GM19397 (cell line): Measurements from ENCODE around the gene LSM2.
"Not testable (repeated sequence)": the region's sequence is repeated elsewhere in the genome, so short reads cannot be mapped to it uniquely, and the experiment has no call there.

Source experiments
- ATAC-seq: cut with Tn5 transposase; IDR thresholded peaks from one replicate; pipeline ENCODE4 v1.9.1; 2021; ENCODE audit warnings: mild to moderate bottlenecking, moderate library complexity; ENCODE audit not compliant: unreplicated experiment

Gene LSM2

DNA sequence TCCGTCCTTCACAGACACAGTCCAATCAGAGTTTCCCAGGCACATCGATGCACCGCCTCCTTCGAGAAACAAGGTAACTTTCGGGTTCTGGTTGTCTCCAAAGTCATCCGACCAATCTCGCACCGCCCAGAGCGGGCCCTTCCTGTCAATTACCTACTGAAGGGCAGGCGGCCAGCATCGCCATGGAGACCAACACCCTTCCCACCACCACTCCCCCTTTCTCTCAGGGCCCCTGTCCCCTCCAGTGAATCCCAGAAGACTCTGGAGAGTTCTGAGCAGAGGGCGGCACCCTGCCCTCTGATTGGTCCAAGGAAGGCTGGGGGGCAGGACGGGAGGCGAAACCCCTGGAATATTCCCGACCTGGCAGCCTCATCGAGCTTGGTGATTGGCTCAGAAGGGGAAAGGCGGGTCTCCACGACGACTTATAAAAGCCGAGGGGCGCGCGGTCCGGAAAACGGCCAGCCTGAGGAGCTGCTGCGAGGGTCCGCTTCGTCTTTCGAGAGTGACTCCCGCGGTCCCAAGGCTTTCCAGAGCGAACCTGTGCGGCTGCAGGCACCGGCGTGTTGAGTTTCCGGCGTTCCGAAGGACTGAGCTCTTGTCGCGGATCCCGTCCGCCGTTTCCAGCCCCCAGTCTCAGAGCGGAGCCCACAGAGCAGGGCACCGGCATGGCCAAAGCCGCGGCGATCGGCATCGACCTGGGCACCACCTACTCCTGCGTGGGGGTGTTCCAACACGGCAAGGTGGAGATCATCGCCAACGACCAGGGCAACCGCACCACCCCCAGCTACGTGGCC is 20.7 kb upstream of the LSM2 start, which contains the start of gene HSPA1B:
HSPA1B (plus strand) TSS at position 453 of the 794 bp plus-strand sequence; CDS start at position 666, 213 bp downstream.
- ATAC-seq: peak; percentile 76

DNA sequence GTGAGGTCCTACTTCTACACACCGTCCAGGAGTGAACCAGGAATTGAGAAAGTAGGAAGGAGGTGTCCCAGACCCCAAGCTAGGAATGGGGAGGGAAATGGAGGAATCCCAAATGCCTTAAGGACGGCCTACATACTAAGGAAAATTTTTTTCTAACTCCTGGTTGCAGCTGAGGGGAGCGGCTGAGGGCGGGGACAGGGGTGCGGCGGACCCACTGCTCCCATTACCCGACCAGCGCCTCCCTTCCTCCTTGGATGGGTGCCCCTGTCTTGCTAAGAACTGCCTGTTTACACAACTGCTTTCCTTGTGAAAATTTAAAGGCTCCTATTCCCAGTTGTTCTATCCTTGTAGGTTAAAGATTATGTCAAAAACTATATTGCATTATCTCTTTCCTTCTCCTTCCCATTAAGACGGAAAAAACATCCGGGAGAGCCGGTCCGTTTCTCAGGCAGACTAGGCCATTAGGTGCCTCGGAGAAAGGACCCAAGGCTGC is 20.1 kb upstream of the LSM2 start:
- ATAC-seq: peak; percentile 7

GRCh38 chr6:31825553-31825952 is 18.8 kb upstream of the LSM2 start:
- no peak for ATAC-seq

DNA sequence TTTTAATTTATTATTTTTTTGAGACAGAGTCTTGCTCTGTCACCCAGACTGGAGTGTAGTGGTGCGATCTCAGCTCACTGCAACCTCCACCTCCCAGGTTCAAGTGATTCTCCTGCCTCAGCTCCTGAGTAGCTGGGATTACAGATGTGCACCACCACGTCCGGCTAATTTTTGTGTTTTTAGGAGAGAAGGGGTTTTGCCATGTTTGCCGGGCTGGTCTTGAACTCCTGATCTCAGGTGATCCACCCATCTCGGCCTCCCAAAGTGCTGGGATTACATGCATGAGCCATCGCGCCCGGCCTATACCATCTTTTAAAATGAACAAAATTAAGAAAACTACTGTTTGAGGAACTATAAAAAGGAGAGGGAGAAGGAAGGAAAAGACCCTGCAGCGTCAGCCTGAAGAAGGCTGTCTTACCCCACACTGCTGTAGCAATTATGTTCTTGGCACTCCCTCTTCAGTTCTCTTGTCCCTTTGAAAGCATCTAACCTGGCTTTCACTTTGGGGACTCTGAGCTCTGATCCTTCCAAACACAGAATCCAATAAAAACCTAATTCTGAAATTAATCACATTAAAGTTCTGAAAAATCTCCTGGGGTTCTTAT is 16.9 kb upstream of the LSM2 start:
- not testable (repeated sequence) for ATAC-seq

DNA sequence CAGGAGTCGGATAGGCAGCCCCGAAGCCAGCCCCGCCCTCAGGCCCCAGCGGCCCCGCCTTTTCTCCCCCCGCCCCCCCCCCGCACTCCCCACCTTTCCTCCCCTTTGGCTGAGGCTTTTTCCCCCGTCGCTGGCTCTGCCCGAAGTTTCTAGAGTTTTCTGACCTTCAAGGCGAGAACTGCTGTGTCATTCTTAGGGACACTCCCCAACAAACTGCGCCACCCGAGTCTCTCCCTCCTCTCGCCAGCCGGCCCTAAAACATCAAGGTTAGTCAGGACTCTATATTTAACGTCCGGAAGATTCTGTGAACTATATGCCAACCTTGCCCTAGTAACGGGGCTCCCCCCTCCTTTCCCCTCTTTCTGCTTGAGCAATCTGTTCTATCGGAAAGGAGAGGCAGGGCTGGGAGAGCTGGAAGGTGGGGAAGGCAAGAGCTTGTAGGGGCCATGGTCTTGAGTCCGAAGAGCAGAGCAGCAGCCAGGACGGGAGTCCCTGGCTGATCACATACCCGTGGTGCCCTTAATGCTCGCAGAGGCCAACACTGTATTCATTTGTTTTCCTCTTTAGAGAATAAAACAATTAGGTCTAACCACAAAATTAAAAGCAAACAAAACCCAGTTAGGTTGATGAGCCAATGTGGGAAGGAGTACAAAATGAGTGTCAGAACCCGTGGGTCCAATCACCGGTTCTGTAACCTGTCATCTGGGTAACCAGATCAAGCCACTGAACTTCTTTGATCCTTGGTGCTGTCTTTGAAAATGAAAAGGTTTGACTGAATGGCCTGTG is 15.5 kb upstream of the LSM2 start:
- peak; percentile 31 for ATAC-seq

GRCh38 chr6:31821301-31822035 is 14.7 kb upstream of the LSM2 start:
- ATAC-seq: peak; percentile 46

DNA sequence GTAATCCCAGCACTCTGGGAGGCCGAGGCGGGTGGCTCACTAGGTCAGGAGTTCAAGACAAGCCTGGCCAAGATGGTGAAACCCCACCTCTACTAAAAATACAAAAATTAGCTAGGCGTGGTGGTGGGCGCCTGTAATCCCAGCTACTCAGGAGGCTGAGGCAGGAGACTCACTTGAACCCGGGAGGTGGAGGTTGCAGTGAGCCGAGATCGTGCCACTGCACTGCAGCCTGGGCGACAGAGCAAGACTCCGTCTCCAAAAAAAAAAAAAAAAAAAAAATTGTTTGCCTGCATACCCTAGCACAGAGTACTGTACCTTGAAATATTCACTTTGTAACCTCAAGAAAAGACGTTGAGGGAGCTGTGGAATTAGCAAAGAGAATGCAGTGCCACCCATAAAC is 13.6 kb upstream of the LSM2 start:
- ATAC-seq: not testable (repeated sequence)

DNA sequence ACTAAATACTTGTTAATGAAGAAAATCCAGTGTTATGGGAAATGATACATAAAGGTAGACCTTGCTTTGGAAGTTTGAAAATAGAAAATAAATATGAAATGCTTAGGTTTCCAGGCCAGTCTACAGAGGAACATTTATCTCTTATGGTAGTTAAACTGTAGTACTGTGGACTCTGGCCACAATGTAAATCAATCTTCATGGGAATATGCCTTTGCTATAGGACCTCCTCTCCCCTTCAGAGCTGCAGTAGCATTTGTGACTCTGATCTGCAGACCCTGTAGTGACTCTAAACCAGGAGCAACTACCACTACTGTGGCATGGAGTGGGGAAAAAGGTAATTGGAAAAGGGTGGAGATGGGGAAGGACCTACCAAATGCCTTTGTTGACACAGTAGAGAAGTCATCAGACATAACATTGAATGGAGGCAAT is 13.1 kb upstream of the LSM2 start:
- ATAC-seq: no peak

- ATAC-seq: not testable (repeated sequence)
Observed at GRCh38 chr6:31817929-31818511, 11.3 kb upstream of the LSM2 start.

DNA sequence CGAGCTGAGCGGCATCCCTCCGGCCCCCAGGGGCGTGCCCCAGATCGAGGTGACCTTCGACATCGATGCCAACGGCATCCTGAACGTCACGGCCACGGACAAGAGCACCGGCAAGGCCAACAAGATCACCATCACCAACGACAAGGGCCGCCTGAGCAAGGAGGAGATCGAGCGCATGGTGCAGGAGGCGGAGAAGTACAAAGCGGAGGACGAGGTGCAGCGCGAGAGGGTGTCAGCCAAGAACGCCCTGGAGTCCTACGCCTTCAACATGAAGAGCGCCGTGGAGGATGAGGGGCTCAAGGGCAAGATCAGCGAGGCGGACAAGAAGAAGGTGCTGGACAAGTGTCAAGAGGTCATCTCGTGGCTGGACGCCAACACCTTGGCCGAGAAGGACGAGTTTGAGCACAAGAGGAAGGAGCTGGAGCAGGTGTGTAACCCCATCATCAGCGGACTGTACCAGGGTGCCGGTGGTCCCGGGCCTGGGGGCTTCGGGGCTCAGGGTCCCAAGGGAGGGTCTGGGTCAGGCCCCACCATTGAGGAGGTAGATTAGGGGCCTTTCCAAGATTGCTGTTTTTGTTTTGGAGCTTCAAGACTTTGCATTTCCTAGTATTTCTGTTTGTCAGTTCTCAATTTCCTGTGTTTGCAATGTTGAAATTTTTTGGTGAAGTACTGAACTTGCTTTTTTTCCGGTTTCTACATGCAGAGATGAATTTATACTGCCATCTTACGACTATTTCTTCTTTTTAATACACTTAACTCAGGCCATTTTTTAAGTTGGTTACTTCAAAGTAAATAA is 10.6 kb upstream of the LSM2 start:
- not testable (repeated sequence) for ATAC-seq

- no peak for ATAC-seq
Observed at GRCh38 chr6:31815025-31815838, 8.5 kb upstream of the LSM2 start, which contains the start of the genes HSPA1A and HSPA1L. HSPA1A (plus strand) TSS chr6:31815543; CDS start chr6:31815757, 214 bp downstream. HSPA1L (minus strand) TSS chr6:31815283; CDS start chr6:31811972, 3,311 bp downstream.

DNA sequence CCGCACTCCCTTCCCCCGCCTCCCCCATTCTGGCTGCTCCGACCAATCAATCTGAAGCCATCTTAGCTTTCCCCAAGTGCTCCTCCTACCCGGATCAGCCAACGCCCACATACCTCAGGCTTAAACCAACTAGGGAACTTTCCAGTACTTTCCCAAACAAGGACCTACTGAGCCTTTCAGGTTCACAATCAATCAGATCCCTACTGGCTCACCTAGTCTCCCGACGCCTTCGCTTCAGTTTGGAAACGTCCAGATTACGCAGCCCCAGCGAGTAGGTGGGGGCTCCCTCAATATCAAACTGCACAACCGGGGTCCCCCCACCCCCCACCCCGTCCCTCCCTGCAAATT is 7.9 kb upstream of the LSM2 start:
- ATAC-seq: no peak

DNA sequence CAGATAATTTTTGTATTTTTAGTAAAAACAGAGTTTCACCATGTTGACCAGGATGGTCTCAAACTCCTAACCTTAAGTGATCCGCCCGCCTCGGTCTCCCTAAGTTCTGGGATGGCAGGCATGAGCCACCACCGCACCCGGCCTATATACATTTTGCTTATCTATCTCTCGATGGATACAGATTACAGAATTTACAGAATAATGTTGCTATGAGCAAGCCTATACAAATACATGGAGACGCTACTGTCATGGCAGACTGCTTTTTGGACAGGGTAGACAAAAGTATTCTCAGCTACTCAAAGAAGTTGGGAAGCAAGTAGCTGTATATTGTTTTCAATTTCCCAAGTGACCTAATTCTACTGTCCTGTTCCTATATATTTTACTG is 6.7 kb upstream of the LSM2 start:
- no peak for ATAC-seq

- no peak for ATAC-seq
Observed at GRCh38 chr6:31811645-31812044, 4.9 kb upstream of the LSM2 start.

DNA sequence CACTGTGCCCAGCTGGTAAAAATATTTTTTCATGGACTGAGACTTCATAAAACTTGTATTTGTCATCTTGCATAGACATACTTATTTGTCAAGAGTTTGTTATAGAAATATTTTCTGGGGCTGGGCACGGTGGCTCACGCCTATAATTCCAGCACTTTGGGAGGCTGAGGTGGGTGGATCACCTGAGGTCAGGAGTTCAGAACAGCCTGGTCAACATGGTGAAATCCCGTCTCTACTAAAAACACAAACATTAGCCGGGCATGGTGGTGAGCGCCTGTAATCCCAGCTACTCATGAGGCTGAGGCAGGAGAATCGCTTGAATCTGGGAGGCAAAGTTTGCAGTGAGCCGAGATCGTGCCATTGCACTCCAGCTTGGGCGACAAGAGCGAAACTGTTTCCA is 1.8 kb upstream of the LSM2 start:
- ATAC-seq: not testable (repeated sequence)

- ATAC-seq: no peak
Observed at GRCh38 chr6:31805939-31806469, 762 bp downstream of the LSM2 start.

DNA sequence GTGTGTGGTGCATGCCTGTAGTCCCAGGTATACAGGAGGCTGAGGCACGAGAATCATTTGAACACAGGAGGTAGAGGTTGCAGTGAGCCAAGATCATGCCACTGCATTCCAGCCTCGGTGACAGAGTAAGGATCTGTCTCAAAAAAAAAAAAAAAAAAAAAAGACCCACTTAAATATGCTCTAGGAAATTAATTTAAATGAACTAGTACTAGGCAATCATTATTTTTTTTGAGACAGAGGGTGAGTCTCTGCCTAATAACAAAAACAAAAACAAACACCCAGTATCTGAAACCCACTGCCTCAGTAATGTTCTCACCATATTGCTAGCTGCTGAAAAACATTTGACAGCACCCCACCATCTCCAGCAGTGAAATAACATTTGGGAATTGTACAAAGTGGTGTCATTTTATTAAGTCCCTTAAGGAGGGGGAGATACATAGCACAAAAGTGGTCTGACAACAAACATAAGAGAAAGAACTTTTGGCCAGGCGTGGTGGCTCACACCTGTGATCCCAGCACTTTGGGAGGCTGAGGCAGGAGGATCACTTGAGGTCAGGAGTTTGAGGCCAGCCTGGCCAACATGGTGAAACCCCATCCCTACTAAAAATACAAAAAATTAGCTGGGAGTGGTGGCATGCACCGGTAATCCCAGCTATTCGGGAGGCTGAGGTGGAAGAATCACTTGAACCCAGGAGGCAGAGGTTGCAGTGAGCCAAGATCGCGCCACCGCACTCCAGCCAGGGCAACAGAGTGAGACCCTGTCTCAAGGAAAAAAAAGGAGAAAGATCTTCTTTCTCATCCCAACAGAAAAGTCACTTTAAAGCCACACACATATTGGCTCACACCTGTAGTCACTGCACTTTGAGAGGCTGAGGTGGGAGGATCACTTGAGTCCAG is 5.5 kb downstream of the LSM2 start:
- not testable (repeated sequence) for ATAC-seq
